IPS-NIHi7 (cell line): ENCODE measurements around the gene HS6ST3.

Experiments used
- DNase-seq: peaks from one replicate; pipeline ENCODE4 v3.0.0; 2012; ENCODE audit warnings: mixed read lengths; ENCODE audit errors: extremely low spot score

HS6ST3 gene

DNA sequence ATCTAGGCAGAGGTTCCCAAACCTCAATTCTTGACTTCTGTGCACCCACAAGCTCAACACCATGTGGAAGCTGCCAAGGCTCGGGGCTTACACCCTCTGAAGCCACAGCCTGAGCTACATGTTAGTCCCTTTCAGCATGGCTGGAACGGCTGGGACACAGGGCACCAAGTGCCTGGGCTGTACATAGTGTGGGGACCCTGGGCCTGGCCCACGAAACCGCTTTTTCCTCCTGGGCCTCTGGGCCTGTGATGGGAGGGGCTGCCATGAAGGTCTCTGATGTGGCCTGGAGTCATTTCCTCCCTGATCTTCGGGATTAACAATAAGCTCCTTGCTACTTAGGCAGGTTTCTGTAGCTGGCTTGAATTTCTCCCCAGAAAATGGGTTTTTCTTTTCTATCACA is 108.1 kb downstream of the HS6ST3 start:
- no peak for DNase-seq

- DNase-seq = no peak
Observed at GRCh38 chr13:96199315-96199714, 109.4 kb downstream of the HS6ST3 start.

- peak; percentile 14 for DNase-seq
Observed at GRCh38 chr13:96200810-96201209, 110.9 kb downstream of the HS6ST3 start.

- no peak for DNase-seq
Observed at GRCh38 chr13:96202315-96202714, 112.4 kb downstream of the HS6ST3 start.

GRCh38 chr13:96203471-96203870 is 113.6 kb downstream of the HS6ST3 start:
- DNase-seq = no peak

DNA sequence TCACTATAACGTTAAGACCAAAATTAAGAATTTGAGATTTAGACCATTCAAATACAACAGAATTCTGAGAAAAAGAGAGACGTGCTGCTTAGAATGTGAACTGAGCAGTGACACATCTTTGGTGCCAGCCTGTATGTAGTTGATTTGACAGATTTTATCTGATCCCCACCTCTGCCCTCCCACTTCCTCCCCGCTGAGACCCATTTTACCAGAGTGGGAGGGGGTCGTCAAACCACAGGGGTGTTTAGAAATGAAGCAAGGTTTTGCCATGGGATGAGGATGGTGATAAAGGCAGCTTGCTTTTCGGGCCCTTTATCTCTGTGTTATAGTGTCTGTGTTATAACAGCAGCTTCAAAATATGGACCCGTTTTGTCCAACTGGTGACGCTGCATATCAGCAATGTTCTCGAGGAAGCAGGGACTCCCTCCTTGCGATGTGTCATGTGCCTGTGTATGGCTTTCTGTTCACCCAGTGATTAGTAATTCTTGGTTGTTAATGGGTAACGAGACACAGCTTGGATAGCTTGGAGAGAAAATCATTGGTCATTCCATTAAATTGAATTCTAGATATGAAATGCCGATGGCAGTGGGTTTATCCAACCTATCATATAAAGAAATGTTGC is 125.0 kb downstream of the HS6ST3 start:
- DNase-seq = peak; percentile 14

DNA sequence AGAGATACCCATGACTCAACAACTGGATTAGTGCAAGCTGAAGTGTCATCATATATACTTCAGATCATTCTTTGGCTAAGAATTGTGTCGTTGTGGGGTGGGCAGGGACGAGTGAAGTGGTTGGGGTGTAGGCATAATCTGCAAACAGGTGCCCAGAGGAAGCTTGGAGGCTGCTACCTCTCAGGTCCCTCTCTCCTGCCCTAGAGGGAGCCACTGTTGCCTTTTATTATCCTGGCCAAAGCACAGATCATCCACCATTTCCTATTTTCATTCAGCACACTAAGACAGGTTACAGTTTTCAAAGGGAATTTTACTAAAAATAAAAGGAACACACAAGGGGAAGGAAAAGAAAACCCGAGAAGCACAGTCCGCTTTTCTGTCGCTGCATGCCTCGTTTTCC is 126.6 kb downstream of the HS6ST3 start:
- peak; percentile 41 for DNase-seq

- no peak for DNase-seq
Observed at GRCh38 chr13:96218475-96218874, 128.6 kb downstream of the HS6ST3 start.

GRCh38 chr13:96221471-96221870 is 131.6 kb downstream of the HS6ST3 start:
- DNase-seq = no peak

GRCh38 chr13:96223231-96223630 is 133.3 kb downstream of the HS6ST3 start:
- no peak for DNase-seq

DNA sequence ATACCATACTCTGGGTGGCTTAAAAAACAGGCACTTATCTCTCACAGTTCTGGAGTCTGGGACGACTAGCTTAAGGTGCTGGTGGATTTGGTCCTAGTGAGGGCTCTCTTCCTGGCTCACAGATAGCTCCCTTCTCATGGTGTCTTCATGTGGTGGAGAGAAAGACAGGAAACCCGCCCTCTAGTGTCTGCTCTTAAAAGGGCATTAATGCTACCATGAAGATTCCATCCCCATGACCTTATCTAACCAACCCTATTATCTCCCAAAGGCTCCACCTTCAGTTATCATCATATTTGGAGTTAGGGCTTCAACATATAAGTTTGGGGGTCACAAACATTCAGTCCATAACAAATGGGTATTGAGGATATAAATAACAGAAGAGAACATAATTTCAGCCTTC is 139.4 kb downstream of the HS6ST3 start:
- DNase-seq = peak; percentile 44

DNA sequence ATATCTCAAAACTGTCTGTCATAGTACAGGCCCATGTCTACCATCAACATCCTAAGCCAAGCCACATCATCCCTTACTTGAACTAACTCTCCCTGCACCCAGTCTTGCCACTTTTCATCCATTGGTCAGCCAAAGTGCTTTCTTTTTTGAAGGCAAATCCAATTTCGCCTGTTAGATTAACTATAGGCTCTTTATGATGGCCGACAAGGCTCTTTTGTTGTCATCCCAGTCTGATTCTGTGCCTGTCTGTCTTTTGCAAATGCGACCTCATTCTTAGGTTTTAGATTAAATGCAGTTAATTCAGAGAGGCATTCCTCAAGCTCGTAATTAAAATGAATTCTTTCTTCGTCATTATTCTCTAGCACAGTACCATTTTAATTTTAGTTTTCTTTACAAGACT is 148.3 kb downstream of the HS6ST3 start:
- no peak for DNase-seq

- DNase-seq = no peak
Observed at GRCh38 chr13:96238861-96239260, 149.0 kb downstream of the HS6ST3 start.

- DNase-seq = no peak
Observed at GRCh38 chr13:96243376-96243775, 153.5 kb downstream of the HS6ST3 start.

DNA sequence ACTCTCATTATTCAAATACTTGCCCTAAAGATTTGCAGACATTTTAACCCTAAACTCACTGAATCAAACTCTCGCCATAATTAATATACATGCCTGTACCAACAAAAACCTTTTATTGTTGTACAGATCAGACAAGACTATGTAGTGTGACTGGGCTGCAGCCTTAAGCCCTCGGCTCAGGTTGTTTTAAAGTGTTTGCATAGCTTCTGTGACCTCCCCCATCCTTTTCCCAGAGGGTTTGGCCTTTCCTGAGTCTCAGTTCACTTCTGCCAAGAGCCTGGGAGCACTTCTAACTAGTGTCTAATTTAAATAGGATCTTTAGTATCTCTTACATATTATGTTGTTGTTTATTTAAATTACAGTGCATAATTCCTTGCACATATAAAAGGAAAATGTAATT is 158.2 kb downstream of the HS6ST3 start:
- DNase-seq = no peak

GRCh38 chr13:96248996-96249395 is 159.1 kb downstream of the HS6ST3 start:
- DNase-seq = no peak

DNA sequence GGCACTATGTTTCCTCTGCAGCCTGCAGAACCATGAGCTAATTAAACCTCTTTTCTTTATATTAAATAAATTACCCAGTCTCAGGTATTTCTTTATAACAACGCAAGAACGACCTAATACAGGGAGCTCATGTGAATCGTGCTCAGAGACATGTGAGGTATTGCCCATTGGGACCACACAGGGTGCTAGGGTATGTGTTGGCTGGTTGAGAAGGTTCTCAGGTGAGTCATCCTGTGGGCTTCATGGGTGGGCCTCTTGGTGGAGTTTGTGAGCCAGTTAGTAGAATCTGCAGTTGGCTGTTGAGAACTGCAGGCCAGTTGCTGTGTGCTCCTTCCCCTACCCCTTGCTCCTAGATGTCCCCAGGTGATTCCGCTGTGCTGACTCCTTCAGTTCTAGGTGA is 163.0 kb downstream of the HS6ST3 start:
- DNase-seq = no peak

DNA sequence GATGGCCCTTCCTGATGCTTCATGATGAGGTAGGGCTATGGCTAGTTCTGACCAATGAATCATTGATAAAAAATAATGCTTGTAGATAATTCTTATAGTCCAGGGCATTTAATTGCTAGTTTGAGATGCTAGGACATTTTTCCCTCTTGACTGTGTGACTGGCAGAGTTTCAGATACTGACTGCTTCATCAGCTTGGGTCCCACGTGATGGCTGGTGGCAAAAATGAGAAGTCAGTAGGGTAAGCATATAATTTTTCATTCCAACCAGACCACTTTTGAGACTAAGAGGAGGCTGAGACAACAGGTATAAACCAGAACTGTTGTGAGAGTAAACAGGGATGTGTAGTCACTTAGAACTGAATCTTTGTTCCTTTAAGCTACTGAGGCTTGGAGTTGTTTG is 183.3 kb downstream of the HS6ST3 start:
- DNase-seq = no peak

- no peak for DNase-seq
Observed at GRCh38 chr13:96274046-96274445, 184.1 kb downstream of the HS6ST3 start.

GRCh38 chr13:96279904-96280303 is 190.0 kb downstream of the HS6ST3 start:
- no peak for DNase-seq

DNA sequence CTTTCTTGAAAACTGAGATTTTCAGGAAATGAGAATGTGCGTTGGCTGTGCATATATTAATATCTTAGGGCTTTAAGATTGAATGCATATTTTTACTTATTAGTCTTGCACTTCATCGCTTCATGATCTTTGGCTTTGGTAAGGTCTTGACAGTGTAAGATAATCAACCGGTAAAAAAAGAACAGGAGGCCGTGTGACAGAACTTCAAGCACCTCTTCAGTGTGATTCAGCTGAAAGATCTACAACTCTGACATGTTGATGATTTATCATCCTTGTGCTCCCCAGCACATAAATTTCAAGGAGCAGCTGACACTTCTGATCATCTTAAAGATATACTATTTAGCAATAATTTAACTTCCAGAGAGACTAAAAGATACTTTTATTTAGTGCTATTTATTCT is 195.1 kb downstream of the HS6ST3 start:
- no peak for DNase-seq

DNA sequence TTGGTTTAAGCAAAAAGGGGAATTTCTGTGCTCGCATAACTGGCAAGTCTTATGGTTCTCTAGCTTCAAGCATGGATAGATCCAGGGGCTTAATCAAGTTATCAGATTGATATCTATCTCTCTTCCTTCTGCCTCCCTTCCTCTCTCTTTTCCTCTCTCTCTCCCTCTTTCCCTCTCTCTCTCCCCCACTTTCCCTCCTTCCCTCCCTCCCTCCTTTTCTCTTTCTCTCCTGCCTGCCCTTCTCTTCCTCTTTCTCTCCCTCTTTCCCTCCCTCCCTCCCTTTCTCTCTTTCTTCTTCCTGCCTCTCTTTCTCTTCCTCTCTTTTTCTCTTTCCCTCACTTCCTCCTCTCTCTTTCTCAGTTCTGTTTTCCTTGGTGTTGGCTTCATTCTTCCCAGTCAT is 195.8 kb downstream of the HS6ST3 start:
- DNase-seq = no peak

DNA sequence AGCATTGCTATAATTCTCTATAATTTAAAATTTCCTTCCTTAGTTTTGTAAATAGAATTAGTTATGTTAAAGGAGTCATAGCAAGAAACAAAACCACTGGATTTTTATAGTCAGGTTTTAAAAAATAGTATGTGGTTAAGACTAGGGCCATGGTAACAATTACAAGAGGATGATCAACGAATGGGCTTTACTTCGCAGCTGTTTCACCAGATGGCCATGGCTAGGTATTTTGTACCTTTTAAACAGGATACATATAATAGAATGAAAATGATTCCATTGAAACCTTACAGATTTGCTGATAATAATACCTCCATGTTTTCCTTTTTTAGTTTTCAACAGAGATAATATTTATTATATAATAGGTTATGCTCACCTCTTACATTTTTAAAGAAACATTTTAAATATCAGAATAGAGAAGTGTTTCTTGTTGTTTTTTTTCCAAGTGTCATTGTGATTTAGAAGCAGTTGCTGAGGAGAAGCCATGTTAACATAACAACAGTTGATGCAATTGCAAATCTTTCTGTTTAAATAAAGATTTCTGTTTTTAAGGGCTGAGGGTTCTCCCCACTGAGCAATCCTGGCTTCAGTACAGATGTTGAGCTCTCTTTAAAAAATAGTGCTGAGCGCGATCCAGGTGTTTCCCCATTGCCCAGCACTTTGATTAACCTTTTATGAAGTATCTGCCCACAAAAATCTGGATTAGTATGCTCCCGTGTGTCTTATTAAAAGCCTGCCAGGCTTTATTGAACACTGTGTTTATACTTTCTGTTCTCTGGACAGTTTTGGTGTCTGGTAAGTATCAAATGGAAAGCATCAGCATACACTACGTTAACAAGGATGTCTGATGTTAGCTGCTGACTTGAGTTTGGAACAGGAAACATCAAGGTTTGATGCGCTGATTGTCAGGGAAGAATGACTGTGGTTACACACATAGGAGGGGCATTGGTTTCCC is 205.3 kb downstream of the HS6ST3 start:
- DNase-seq = peak; percentile 16
